ENCODE data around the gene HDLBP. TPM values are rescaled to one million over a fixed set of nuclear protein-coding genes. Genes with fewer than 3 reads are reported as not detected.
A peak's percentile ranks its signal among the peaks of the same experiment; 100 is the strongest.

The HDLBP gene, protein sequence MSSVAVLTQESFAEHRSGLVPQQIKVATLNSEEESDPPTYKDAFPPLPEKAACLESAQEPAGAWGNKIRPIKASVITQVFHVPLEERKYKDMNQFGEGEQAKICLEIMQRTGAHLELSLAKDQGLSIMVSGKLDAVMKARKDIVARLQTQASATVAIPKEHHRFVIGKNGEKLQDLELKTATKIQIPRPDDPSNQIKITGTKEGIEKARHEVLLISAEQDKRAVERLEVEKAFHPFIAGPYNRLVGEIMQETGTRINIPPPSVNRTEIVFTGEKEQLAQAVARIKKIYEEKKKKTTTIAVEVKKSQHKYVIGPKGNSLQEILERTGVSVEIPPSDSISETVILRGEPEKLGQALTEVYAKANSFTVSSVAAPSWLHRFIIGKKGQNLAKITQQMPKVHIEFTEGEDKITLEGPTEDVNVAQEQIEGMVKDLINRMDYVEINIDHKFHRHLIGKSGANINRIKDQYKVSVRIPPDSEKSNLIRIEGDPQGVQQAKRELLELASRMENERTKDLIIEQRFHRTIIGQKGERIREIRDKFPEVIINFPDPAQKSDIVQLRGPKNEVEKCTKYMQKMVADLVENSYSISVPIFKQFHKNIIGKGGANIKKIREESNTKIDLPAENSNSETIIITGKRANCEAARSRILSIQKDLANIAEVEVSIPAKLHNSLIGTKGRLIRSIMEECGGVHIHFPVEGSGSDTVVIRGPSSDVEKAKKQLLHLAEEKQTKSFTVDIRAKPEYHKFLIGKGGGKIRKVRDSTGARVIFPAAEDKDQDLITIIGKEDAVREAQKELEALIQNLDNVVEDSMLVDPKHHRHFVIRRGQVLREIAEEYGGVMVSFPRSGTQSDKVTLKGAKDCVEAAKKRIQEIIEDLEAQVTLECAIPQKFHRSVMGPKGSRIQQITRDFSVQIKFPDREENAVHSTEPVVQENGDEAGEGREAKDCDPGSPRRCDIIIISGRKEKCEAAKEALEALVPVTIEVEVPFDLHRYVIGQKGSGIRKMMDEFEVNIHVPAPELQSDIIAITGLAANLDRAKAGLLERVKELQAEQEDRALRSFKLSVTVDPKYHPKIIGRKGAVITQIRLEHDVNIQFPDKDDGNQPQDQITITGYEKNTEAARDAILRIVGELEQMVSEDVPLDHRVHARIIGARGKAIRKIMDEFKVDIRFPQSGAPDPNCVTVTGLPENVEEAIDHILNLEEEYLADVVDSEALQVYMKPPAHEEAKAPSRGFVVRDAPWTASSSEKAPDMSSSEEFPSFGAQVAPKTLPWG (N-terminal part only)
- total RNA-seq: 373 TPM
- long read RNA-seq, full-length matches to known transcripts: 861 of 1,126 reads
- long read RNA-seq, partial matches to known transcripts: 143 of 1,126 reads
- long read RNA-seq, other reads (novel, unspliced or antisense): 122 of 1,126 reads

DNA sequence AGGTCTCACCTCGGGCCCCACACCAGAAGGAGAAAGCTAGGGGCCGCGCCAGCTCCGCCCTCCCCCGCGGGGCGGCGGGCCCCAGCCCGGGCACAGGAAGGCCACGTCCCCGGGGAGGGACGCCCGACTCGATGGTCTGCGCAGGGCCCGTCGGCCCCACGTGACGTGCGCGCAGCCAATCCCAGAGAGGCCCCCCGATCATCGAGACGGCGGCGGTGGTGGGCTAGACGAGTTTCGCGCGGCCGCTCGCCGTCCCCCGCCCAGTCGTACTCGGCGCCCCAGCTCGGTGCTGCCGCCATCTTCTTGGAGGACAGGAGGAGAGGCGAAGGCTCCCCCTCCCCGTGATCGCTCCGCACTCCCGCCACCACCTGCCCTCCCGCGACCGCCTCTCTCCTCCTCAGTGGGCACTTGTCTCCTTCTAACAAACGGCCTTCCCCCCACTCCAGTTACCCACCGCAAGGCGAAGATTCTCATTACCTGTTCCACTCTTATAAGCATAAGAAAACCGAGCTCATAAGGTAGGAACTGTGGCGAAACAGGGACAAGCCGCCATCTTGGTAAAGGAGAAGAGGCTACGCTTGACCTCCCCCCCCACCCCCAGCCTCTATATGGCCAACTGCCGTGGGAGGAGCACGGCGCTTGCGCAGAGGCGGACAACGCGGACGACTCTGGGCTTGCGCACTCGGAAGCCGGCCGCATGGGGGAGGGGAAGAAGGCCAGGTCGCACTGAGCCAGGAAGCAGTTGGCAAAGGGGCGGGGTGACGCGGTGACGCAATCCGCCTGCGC, at the start of gene HDLBP:
Gene HDLBP (minus strand): TSS at position 580 of the 786 bp plus-strand sequence. CDS start 48,803 bp downstream, outside the sequence.
- ATAC-seq (ENCODE audit: poor library complexity): peak; percentile 93
- DNase-seq: peak; percentile 100
- intact Hi-C loops (cut with DNase I): loop anchor here (5.0 kb wide), 1 partner anchor 37 kb away; no protein-coding TSS in a partner anchor

DNA sequence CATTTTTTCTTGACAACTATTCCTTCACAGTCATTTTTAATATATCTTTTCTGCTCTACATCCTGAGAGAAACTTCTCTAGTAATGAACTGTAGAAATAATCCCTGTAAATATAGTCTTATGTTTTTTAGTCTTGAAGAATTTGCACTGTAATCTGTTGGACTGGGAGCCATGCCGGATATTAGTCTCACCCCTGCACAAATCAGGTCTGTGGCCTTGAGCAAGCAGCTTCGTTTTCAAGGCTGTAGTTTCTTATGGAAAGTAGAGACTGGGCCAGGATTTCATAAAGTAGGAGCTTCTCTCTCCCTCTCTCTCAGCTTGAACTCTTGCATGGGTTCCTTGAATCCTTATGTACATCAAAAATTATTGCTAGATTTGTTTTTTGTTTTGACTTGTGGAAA, 49.3 kb upstream of the HDLBP start:
- intact Hi-C loops (cut with DNase I): no loop called here
- no peak for DNase-seq
- ATAC-seq (ENCODE audit: poor library complexity): no peak

DNA sequence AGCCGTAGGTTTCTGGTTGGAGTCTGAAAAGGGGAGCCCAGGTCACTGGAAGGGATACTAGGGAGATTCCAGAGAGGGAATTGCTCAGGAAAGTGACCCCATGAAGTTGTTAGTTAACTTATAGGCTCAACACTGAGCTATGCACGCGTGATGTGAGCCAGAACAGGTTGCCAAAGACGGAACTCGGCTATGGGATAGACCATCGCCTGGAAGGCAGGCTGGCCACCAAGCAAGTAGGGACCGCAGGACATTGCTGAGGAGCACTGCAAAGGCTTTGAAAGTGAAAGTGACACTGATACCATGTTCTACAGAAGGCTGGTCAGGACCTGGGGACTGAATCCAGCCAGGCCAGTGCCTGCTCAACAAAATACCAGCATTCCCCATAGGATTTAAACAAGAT, 48.0 kb upstream of the HDLBP start:
- ATAC-seq (ENCODE audit: poor library complexity) (no peak), DNase-seq (no peak)
- intact Hi-C loops (cut with DNase I): no loop called here

GRCh38 chr2:241359481-241360045, 44.1 kb upstream of the HDLBP start:
- intact Hi-C loops (cut with DNase I): no loop called here
- no peak for ATAC-seq (ENCODE audit: poor library complexity)
- DNase-seq: no peak

DNA sequence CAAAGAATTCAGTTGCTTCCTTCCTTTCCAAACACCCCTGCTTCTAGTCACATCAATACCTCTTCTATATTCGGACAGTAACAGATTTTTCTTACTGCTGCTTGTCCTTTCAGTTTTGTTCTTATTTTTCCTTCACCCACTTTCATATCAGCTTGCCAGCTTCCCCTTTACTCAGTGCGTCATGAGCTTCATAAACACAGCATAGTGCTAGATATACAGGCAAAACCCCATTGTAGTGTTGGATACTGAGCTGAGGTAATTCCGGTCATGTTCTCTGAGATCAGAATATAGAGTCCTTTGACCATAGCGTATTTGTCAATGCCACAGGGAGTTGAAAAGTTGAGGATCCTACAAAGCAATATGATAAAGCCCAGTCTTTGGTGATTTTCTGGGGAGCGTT, 43.0 kb upstream of the HDLBP start:
- ATAC-seq (ENCODE audit: poor library complexity) (no peak), DNase-seq (no peak)
- intact Hi-C loops (cut with DNase I): no loop called here

- ATAC-seq (ENCODE audit: poor library complexity): no peak
- DNase-seq: no peak
- intact Hi-C loops (cut with DNase I): no loop called here
These were observed 42.1 kb upstream of the HDLBP start for GRCh38 chr2:241357531-241357930.

GRCh38 chr2:241356871-241357260, 41.4 kb upstream of the HDLBP start:
- no peak for ATAC-seq (ENCODE audit: poor library complexity)
- DNase-seq: no peak
- intact Hi-C loops (cut with DNase I): no loop called here

DNA sequence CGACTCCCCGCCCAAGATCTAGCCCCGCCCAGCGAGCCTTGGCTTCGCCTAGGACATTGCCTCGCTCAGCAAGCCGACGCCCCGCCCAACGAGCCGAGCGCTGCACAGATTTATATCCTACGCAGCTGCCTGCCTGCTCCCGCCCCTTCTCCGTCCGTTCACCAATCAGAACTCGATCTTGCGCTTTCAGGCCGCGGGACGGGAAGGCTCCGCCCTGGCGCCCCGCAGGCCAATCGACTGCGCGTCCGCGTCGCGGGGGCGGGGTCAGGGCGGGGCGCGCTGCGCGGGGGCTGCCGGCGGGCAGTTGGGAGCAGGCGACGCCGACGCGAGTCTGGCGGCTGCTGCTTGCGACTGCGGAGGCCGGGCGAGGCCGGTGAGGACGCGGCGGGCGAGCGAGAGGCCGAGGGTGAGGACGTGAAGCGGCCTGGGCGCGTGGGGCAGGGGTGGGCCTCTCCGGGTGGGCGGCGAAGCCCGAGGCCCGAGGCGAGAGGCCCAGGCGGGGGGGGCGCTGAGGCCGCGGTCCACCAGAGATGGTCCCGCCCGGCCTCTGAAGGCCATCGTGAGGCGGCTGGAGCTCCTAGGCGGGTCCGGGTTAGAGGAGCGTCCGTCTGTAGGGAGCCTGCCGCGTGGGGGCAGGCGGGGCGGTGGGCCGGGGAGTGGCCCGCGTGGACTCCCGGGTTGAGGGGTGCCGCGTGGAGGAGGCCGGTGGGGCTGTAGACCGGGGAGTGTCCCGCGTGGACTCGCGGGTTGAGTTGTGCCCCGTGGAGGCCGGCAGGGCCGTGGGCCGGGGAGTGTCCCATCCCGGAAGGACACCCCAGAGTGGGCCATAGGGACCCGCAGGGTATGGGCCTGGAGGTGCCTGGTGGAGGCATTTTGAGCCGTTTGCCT, 40.8 kb upstream of the HDLBP start, which contains the start of gene FARP2:
Gene FARP2 (plus strand): TSS at position 303 of the 888 bp plus-strand sequence. CDS start 16,823 bp downstream, outside the sequence.
- intact Hi-C loops (cut with DNase I): no loop called here
- DNase-seq: peak; percentile 100
- peak; percentile 95 for ATAC-seq (ENCODE audit: poor library complexity)

DNA sequence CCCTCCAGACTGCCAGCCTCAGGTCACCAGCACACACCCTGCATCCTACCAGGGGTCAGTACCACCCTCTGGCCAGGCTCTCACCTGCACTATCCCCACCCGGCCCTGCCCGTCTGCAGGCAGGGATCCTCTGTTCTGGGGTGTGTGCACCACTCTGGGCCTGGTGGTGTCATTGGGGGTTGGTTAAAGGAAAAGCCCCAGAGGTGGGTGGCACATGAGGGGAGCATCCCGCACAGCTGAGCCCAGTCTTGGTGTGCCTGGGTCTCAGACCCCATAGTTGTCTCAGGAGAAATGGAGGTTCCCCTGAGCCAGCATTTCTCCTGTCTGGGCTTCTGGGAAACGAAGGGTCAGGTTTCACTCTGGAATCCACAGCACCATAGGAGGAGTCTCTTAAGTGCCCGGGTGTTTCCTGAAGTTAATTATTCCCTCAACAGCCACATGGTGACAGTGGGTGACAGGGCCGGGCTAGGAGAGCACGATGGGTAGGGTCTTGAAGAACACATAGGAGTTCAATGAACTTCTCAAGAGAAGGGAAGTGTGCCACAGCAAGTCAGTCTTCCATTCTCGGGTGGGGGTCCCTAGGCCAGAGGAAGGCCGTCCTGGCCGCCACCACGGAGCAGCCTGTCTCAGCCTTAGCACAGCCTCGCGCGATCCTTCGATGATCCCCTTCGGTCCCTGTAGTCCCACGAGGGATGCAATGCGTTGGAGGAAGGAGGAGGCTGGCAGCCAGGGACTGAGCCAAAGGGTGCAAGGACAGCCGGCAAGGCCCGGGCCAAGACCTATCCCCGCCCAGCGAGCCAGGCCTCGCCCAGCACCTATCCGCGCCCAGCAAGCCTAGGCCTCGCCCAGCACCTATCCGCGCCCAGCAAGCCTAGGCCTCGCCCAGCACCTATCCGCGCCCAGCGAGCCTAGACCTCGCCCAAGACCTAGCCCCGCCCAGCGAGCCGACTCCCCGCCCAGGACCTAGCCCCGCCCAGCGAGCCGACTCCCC, 39.5 kb upstream of the HDLBP start:
- ATAC-seq (ENCODE audit: poor library complexity) (peak; percentile 63), DNase-seq (peak; percentile 94)
- intact Hi-C loops (cut with DNase I): loop anchor here (5.0 kb wide), 1 partner anchor 38 kb away; the partner anchor contains the start of genes HDLBP and SEPTIN2

DNA sequence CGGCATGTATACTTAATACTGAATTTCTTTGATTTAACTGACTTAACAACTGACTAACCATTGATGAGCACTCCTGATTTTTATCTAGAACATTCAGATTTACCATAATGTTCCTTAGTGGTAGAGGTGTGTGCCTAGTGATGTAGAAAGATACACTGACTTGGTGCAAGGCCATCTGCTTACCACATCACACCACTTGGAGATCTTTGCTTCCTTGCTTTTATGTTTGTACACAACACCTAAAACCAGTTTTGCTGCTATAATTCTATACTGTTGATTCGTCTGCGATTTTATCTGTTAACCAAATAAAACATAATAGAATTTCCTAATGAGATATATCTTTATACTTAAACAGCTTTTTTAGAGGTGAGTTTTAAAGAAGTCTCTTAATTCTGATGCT, 36.8 kb upstream of the HDLBP start:
- no peak for ATAC-seq (ENCODE audit: poor library complexity)
- intact Hi-C loops (cut with DNase I): loop anchor here (5.0 kb wide), 1 partner anchor 35 kb away; the partner anchor contains the start of genes HDLBP and SEPTIN2
- no peak for DNase-seq

DNA sequence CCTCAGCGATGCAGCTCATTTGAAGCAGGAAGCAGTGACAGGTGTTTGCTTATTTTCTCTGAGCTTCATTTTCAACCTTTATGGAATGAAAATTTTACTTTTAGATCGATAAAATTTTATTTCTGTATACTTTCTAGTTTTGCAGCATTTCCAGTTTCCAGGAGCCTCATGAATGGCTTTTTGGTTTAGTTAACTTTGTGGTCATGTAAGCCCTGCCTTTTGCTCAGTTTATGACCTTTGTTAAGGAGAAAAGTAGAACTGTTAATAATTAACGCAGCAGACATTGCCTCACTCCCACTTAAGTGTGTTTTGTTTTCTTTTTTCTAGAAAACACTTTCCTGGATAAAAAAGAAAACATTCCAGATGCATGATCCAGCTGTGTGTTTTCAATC, 36.2 kb upstream of the HDLBP start:
- DNase-seq: no peak
- intact Hi-C loops (cut with DNase I): loop anchor here (5.0 kb wide), 1 partner anchor 34 kb away; the partner anchor contains the start of genes HDLBP and SEPTIN2
- no peak for ATAC-seq (ENCODE audit: poor library complexity)

GRCh38 chr2:241350878-241351639, 35.6 kb upstream of the HDLBP start:
- intact Hi-C loops (cut with DNase I): loop anchor here (5.0 kb wide), 1 partner anchor 34 kb away; the partner anchor contains the start of genes HDLBP and SEPTIN2
- ATAC-seq (ENCODE audit: poor library complexity) (no peak), DNase-seq (no peak)

DNA sequence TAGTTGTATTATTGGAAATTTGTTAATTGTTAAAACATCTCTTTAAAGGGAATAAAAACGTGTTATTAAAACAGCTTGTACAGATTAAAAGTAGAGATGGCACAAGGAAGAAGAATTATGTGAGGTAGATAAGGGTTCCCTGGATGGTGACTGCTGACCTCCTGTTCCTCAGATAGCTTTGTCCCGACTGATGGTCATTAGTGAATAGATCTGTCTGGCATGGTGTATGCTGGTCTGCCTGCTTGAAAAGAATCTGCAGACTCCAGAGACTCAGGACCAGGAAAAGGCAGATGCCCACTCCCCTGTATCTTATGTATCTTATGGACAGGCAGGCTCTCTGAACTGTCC, 35.0 kb upstream of the HDLBP start:
- DNase-seq (no peak), ATAC-seq (ENCODE audit: poor library complexity) (no peak)
- intact Hi-C loops (cut with DNase I): loop anchor here (5.0 kb wide), 1 partner anchor 33 kb away; the partner anchor contains the start of genes HDLBP and SEPTIN2

DNA sequence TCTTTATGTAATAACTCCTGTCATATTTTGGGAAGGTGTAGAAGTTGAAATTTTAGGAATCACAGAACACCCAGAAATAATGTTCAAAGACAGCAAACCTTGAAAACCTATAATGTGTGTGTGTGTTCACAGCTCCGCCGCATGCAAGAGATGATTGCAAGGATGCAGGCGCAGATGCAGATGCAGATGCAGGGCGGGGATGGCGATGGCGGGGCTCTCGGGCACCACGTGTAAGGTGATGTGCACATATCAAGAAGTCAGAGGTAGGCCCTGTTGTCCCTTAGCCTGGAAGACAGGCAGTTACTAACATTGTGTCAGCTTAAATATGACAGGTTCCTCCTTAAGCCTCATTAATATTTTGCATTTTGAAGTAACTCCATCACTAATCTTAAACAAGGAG, 34.5 kb upstream of the HDLBP start:
- intact Hi-C loops (cut with DNase I): loop anchor here (5.0 kb wide), 1 partner anchor 33 kb away; the partner anchor contains the start of genes HDLBP and SEPTIN2
- ATAC-seq (ENCODE audit: poor library complexity) (no peak), DNase-seq (no peak)
